ENCODE results near the gene PEX26. TPM values are rescaled to one million over a fixed set of nuclear protein-coding genes. Genes with fewer than 3 reads are reported as not detected.

PEX26 gene
- total and polyA plus RNA-seq, 2 of the 13 experiments (the other 11 are each of a cell fraction or from before 2014, with no cell fraction given) = 10.6 to 25.1 TPM

DNA sequence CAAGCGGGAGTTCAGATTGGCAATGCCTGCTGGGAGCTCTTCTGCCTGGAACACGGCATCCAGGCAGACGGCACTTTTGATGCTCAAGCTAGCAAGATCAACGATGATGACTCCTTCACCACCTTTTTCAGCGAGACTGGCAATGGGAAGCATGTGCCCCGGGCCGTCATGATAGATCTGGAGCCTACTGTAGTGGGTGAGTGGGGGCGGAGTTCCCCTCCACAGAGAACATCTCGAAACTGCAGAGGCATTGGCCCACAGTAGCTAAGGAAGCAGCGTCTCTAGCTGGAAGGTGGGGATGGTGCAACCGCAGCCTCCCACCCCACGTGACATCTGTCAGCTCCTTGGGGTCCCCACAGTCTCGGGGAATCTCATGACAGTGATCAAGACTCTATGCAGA is 43.7 kb downstream of the PEX26 start (continued):
- TF ChIP-seq, protein P1, sequence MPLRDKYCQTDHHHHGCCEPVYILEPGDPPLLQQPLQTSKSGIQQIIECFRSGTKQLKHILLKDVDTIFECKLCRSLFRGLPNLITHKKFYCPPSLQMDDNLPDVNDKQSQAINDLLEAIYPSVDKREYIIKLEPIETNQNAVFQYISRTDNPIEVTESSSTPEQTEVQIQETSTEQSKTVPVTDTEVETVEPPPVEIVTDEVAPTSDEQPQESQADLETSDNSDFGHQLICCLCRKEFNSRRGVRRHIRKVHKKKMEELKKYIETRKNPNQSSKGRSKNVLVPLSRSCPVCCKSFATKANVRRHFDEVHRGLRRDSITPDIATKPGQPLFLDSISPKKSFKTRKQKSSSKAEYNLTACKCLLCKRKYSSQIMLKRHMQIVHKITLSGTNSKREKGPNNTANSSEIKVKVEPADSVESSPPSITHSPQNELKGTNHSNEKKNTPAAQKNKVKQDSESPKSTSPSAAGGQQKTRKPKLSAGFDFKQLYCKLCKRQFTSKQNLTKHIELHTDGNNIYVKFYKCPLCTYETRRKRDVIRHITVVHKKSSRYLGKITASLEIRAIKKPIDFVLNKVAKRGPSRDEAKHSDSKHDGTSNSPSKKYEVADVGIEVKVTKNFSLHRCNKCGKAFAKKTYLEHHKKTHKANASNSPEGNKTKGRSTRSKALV (CRISPR knock-in tag; IDR thresholded peaks at IDR 0.05) = no peak
- TF ChIP-seq KDM1A (CRISPR knock-in tag; IDR thresholded peaks at IDR 0.05) = no peak
- no peak for TF ChIP-seq XRCC5 (optimal IDR thresholded peaks at IDR 0.05; ENCODE audit: low read length)
- TF ChIP-seq, protein P2, sequence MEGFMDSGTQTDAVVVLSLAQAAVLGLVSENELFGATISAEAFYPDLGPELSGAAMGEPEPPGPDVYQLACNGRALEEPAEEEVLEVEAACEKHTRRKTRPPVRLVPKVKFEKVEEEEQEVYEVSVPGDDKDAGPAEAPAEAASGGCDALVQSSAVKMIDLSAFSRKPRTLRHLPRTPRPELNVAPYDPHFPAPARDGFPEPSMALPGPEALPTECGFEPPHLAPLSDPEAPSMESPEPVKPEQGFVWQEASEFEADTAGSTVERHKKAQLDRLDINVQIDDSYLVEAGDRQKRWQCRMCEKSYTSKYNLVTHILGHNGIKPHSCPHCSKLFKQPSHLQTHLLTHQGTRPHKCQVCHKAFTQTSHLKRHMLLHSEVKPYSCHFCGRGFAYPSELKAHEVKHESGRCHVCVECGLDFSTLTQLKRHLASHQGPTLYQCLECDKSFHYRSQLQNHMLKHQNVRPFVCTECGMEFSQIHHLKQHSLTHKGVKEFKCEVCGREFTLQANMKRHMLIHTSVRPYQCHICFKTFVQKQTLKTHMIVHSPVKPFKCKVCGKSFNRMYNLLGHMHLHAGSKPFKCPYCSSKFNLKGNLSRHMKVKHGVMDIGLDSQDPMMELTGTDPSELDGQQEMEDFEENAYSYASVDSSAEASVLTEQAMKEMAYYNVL (CRISPR knock-in tag; IDR thresholded peaks at IDR 0.05; ENCODE audit: borderline replicate concordance) = no peak

DNA sequence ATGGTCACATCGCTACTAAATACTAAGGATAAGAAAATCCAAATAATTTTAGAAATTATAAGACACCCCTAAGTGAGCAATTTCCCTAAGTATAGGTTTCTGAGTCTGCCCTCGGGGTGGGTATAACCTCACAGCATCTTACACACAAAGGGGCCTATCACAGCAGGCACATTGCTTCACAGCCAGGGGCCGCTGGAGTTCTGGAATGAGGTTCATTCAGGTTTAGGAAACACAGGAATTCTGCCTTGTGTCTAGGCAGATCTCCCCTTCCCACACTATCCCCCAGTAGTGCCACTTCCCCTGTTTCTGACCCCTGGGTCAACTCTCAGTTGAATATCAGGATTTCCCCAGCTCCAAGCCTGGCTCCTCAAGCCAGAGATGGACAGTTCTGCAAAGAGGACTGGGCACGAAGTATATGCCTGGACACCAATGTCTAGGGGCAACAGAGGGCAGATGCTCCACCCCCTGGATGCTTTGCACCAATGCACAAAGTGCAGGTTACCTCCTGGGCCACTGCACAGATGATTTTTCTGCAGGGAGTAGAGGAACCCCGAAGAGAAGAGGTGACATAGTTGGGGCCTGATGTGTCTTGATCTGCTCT is 44.3 kb downstream of the PEX26 start:
- ATAC-seq (peak; percentile 87), FAIRE-seq (peak; percentile 34), DNase-seq (ENCODE audit: low spot score) (peak; percentile 43)
- peak overlapping the region; percentile 57 for H3K4me2 ChIP-seq (ENCODE audit: low read depth, low read length)
- WGBS (ENCODE audit: low lambda C conversion rate) = 15% methylated on average over 4 of the region's 5 CpGs
- H3K27ac ChIP-seq (ENCODE audit: extremely low read length, insufficient read depth, low read length) = no peak overlapping the region
- H3K9me3 ChIP-seq (ENCODE audit: low read length) = no peaks in the 10 kb centered on the region
- BruUV-seq (replicated peaks) = no TSS peak
- H3K36me3 ChIP-seq (replicated peaks in 1 of 2; ENCODE audit: control insufficient read depth in 1 of 2, insufficient read depth in 2 of 2, low read length in 2 of 2) = no peaks in the 10 kb centered on the region
- ChIA-PET POLR2A (no interaction called here), CTCF (ENCODE audit: low intra/inter-chr PET ratio, low total read pairs) (no interaction called here)
- H4K20me1 ChIP-seq (ENCODE audit: insufficient read depth, low read length) = no peaks in the 10 kb centered on the region
- no peak overlapping the region for H3K9ac ChIP-seq (ENCODE audit: insufficient read depth, low read depth, low read length)
- no peaks in the 10 kb centered on the region for H3K79me2 ChIP-seq (ENCODE audit: insufficient read depth, low read length)
- no peak overlapping the region for H3K4me3 ChIP-seq (replicated peaks in 1 of 3; ENCODE audit: insufficient read depth in 1 of 3, low read depth in 2 of 3, low read length in 3 of 3)
- in situ Hi-C loops (cut with HindIII; ENCODE audit: extremely low pct_ligation_motif_present, low pct_unique_long_range_greater_than_20kb) (no loop called here), intact Hi-C loops (cut with micrococcal nuclease; ENCODE audit: unreplicated experiment) (no loop called here)
- 0 out of 5 replicates have a peak, but pooled peaks cover 0 to 2% of the 10 kb centered on the region in 2 experiments for H3K27me3 ChIP-seq (ENCODE audit: control insufficient read depth in 1 of 2, insufficient read depth in 2 of 2, low read length in 2 of 2)
- no peak overlapping the region for H2AFZ ChIP-seq (ENCODE audit: low read length)
- H3K4me1 ChIP-seq (ENCODE audit: insufficient read depth, low read length) = peaks cover 7% of the 10 kb centered on the region
- no peak for TF ChIP-seq MAFK (conservative IDR thresholded peaks at IDR 0.05 in 1 of 2, IDR thresholded peaks at IDR 0.05 in 1 of 2; ENCODE audit: low read length in 2 of 2)
- TF ChIP-seq TEAD3 (CRISPR knock-in tag; optimal IDR thresholded peaks at IDR 0.05; ENCODE audit: borderline replicate concordance) = peak; percentile 23
- peak; percentile 26; the same call in 1 of the 2 replicates for TF ChIP-seq CAMTA2 (CRISPR knock-in tag; IDR thresholded peaks at IDR 0.05; ENCODE audit: borderline replicate concordance)
- TF ChIP-seq CEBPB (IDR thresholded peaks at IDR 0.05; ENCODE audit: borderline replicate concordance, low read depth, low read length) = 0 out of 2 replicates have a peak, but pooled peaks have one; percentile 23
- TF ChIP-seq, protein P3, sequence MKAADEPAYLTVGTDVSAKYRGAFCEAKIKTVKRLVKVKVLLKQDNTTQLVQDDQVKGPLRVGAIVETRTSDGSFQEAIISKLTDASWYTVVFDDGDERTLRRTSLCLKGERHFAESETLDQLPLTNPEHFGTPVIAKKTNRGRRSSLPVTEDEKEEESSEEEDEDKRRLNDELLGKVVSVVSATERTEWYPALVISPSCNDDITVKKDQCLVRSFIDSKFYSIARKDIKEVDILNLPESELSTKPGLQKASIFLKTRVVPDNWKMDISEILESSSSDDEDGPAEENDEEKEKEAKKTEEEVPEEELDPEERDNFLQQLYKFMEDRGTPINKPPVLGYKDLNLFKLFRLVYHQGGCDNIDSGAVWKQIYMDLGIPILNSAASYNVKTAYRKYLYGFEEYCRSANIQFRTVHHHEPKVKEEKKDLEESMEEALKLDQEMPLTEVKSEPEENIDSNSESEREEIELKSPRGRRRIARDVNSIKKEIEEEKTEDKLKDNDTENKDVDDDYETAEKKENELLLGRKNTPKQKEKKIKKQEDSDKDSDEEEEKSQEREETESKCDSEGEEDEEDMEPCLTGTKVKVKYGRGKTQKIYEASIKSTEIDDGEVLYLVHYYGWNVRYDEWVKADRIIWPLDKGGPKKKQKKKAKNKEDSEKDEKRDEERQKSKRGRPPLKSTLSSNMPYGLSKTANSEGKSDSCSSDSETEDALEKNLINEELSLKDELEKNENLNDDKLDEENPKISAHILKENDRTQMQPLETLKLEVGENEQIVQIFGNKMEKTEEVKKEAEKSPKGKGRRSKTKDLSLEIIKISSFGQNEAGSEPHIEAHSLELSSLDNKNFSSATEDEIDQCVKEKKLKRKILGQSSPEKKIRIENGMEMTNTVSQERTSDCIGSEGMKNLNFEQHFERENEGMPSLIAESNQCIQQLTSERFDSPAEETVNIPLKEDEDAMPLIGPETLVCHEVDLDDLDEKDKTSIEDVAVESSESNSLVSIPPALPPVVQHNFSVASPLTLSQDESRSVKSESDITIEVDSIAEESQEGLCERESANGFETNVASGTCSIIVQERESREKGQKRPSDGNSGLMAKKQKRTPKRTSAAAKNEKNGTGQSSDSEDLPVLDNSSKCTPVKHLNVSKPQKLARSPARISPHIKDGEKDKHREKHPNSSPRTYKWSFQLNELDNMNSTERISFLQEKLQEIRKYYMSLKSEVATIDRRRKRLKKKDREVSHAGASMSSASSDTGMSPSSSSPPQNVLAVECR (CRISPR knock-in tag; IDR thresholded peaks at IDR 0.05; ENCODE audit: borderline replicate concordance) = no peak
- TF ChIP-seq, protein P4, sequence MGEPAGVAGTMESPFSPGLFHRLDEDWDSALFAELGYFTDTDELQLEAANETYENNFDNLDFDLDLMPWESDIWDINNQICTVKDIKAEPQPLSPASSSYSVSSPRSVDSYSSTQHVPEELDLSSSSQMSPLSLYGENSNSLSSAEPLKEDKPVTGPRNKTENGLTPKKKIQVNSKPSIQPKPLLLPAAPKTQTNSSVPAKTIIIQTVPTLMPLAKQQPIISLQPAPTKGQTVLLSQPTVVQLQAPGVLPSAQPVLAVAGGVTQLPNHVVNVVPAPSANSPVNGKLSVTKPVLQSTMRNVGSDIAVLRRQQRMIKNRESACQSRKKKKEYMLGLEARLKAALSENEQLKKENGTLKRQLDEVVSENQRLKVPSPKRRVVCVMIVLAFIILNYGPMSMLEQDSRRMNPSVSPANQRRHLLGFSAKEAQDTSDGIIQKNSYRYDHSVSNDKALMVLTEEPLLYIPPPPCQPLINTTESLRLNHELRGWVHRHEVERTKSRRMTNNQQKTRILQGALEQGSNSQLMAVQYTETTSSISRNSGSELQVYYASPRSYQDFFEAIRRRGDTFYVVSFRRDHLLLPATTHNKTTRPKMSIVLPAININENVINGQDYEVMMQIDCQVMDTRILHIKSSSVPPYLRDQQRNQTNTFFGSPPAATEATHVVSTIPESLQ (CRISPR knock-in tag; conservative IDR thresholded peaks at IDR 0.05) = no peak
